ENCODE measurements around the gene DYNC1I2.

Gene DYNC1I2

DNA sequence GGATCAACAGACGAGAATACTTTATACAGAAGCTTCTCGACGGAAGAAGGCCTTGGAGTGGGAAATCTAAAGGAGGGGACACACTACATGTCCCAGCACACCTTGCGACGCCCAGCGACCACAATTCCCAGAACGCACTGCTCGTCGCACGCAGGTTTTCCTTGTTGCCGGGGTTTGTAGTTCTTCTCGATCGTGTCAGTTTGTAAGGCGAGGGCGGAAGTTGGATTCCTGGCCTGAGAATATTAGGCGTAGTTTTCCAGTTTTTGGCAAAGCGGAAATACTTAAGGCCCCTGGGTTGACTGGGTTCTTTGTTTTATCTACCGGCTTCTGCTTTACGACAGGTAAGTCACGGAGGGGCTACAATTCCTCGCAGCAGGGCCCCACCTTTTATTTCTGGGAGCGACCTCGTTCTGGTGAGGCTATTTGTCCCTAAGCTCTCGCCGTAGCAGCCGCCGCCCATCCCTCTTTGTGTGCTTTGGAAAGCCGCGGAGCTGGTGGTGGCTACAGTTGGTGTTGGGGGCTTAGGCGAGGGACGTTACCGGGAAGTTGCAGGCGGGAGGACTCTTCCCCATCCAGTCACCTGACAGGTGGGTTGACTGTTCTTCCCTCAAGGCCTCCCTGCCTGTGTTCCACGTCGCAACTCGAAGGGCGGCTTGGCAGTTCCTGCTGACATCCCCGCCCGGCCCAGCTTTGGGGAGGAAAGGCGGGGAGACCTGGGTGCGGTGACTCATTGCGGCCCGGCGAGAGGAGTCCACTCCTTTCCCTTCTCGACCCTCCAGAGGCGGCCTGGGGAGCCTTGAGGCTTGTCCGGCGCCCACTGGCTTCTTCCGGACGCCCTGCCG lies at the start of gene DYNC1I2:
Gene DYNC1I2 (plus strand): TSS at position 183 of the 842 bp plus-strand sequence. CDS start 2,687 bp downstream, outside the sequence.
- peak; percentile 88 for DNase-seq

DNA sequence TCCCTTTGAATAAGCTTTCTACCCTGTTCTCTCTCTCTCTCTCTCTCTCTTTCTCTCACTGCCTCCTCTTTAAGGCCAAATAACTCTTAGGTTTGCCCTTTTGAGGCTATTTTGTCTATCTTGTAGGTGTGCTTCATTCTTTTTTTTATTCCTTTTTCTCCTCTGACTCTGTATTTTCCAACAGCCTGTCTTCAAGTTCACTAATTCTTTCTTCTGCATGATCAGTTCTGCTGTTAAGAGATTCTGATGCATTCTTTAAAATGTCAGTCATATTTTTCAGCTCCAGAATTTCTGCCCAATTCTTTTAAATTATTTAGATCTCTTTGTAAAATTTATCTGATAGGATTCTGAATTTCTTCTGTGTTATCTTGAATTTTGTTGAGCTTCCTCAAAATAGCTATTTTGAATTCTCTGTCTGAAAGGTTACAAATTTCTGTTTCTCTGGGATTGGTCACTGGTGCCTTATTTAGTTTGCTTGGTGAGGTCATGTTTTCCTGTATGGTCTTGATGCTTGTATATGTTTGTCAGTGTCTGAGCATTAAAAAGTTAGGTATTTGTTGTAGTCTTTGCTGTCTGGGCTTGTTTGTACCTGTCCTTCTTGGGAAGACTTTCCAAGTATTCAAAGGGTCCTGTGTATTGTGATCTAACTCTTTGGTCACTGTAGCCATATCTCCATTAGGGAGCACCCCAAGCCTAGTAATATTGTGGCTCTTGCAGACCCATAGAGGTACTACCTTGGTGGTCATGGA lies 35.4 kb upstream of the DYNC1I2 start:
- DNase-seq, result no peak

DNA sequence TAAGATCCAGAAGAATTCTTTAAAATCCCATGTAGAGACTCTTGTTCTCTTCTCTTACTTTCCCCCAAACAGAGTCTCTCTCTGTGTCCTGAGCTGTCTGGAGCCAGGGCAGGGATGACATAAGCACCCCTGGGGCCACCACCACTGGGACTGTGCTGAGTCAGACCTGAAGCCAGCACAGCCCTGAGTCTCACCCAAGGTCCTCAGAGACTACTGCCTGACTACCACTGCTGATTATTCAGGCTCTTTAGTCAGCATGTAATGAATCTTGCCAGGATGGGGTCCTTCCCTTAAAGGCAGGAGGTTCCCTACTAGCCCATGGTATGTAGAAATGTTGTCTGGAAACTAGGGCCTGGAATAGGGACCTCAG lies 34.9 kb upstream of the DYNC1I2 start:
- DNase-seq, result no peak

DNA sequence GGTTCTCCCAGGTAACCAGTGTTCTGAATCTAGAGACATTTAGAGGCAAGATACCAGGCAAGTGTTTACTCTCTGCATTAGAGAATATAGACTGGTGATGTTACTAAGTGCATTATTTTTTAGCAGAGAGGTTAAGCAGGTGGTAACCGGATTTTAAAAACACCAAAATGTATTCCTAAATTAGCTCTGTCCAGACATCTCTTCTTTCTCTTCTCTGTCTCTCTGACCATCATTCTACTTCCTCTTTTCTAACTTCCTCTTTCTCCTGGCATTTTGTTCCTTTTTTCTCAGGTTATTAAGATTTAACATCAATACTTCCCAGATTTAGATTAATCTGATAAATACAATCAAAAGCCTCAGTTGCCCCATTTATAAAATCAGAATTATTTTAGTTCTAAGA lies 31.7 kb upstream of the DYNC1I2 start:
- no peak for DNase-seq

DNA sequence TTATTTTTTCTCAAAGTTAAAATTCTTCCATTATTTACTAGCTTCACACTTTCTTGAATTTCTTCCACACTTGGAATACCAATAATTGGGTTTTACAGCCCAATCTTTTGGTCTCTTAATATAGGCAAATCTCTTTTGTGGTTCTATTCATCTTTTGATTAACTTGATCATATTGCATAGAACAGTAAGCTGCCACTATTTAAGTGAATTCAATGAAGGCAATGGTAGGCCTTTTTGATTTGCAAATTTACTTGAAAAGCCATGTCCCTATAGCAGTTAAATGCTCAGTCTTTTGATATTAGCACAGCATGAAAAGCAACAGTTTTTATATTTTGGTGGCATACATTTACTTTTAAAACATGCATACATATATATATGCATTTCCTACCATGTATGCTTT lies 20.2 kb upstream of the DYNC1I2 start:
- DNase-seq, result no peak

GRCh38 chr2:171668183-171668582 lies 19.1 kb upstream of the DYNC1I2 start:
- no peak for DNase-seq

- DNase-seq, result no peak
Measured at GRCh38 chr2:171669121-171669520, 18.1 kb upstream of the DYNC1I2 start.

DNA sequence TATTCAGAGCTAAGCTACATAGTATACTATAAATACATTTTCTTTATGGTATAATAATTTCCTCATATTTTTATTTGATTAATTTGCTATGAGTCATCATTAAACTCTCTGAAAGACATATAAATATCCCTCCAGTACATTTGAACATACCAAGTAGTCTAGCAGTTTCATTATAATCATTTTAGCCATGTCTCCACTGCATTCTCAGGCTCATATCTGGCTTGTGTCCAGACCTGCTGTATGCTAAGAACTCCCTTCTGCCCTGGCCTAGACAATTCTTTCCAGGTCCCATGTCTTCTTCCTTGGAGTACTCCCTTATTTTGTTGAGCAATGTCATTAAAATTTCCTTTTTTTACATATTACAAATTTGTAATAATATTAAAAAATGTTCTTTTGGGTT lies 16.6 kb upstream of the DYNC1I2 start:
- no peak for DNase-seq

GRCh38 chr2:171671867-171672266 lies 15.4 kb upstream of the DYNC1I2 start:
- DNase-seq, result no peak

DNA sequence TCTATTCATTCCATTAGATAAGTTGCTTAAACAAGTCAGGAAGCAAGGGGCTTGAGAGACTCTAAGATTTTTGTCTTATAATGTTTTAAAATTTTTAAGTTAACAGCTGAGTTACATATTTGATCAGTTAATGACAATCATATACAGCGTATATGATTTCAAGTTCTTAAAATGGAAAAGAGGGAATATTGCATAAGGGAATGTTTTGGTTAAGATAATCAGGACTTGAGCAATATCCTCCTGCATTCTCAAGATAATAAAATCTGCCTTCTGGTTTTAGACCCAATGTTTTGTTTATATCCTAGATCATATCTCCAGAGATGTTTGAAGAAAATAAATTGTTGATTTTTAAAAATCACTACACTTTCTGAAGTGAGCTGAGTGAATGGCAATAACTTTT lies 13.4 kb upstream of the DYNC1I2 start:
- DNase-seq, result no peak

GRCh38 chr2:171675810-171676345 lies 11.4 kb upstream of the DYNC1I2 start:
- no peak for DNase-seq

GRCh38 chr2:171678619-171679018 lies 8.7 kb upstream of the DYNC1I2 start:
- no peak for DNase-seq

DNA sequence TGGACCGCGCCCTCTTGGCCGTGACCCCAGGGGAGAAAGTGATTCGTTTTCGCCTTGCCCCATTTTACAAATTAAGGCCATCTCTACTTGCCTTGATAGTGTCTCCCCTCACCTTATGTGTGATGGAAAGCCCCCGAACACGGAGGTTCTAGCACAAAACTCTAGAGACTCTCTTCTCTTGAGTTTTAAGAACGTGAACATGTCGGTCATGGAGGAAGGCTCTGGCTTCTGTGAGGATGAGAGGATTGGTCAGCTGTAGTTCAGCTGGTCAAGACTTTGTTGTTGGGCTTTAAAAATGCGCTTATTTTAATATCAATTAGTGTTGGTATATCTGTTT lies 828 bp downstream of the DYNC1I2 start:
- DNase-seq, result no peak

- DNase-seq, result no peak
Measured at GRCh38 chr2:171692331-171692730, 5.1 kb downstream of the DYNC1I2 start.

GRCh38 chr2:171702781-171703556 lies 15.7 kb downstream of the DYNC1I2 start:
- no peak for DNase-seq

DNA sequence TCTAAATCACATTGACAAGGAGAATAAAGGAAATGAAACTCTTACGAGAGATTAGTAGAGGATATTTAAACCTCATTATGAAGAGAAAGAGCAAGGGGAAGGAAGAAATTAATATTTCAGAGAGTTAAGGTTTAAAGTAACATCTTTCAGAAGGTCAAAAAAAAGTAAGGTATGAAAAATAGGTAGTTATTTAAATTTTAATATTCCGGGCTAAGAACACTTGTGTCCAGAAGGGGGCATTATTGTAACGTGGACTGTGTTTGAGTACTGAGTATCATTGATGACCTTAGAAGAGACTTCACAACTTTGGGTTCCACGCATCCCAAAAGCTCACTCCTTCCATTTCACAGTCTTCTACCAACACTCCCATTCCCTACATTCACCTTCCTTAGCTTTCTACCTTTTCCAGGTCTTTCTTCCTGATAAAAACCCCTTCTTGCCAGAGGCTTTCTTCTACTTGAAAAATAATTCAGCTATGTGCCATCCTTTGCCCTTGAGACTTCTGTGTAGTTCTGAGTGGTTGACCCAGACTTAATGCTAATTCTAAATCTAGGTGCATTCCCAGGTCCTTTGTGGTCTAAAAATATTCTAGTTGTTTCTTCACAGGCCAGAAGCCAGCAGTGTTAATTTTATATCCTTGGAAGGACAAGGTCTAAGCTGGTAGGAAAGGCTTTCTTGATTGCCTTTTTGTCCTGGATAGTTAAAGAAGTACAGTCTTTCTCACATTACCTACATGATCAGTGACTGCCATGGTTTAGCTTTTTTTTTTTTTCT lies 16.5 kb downstream of the DYNC1I2 start:
- no peak for DNase-seq

- DNase-seq, result no peak
Measured at GRCh38 chr2:171706152-171706803, 19.0 kb downstream of the DYNC1I2 start.

DNA sequence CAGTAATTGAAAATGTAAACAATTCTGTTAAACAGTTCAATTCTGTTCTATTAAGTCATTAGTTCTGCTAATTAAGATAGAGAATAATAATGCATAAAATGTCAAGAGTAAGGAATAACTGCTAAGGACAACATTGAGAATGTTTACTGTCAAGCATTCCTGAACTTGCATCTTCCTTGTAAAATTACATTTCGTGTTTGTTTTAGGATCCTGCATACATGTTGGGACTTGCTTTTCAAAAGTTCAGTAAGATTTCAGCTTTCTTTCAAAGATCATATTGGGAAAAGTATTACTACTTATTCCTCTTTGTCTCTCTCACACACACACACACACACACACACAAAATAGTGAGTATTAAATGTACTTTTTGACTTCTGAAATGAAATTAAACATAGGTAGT lies 20.5 kb downstream of the DYNC1I2 start:
- no peak for DNase-seq

DNA sequence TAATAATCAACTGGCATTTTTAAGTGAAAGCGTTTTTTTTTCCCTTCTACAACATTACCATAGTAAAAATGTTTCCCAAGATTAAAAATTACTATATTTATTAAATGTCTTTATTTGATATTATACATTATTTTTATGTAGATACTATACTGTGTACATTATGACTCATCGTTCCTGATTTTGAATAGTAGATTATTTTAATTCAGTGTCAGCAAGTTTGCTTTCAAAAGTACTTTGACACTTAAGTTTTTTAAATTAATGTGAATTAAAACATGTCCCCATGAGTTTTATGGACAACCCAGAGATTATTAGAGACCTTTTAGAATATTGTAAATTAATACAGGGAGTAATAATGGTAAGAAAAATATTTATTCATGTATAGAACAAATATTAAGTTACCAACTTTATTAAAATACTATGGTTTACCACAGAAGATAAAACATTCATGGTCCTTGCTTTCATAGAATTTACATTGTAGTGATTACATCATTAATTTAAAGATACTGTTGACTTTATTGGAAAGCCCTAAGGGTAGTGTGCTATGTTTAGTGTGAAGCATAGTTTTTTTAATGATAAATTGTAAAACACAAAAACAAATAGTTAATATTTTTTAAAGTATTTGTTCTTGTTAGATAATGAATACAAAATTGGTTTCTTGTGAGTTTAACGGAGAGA lies 21.9 kb downstream of the DYNC1I2 start:
- DNase-seq, result no peak

DNA sequence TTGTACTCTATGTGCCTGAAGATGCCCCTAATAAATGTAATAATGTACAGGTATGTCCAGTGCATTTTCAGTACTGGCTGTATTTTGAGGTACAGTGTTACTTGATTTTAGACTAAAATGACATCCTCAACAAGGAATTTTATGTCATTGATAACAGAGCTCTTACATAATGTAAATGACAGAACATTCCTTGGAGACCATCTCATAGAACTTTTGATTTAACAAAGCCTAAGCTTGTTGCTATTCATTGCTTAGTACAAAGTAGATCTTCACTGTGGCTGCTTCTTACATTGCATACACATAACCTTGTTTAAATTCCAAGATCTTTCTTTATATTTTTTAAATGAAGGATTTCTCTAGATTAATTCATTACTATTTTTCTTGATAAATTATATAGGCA lies 24.1 kb downstream of the DYNC1I2 start:
- no peak for DNase-seq

GRCh38 chr2:171712051-171712450 lies 24.8 kb downstream of the DYNC1I2 start:
- no peak for DNase-seq

Data from DMS79 (cell line).